DND-41 (cell line): ENCODE data around the gene TSPAN7.

Source experiments
- EZH2 ChIP-seq: IDR thresholded peaks from 3 replicates; pipeline ENCODE4 v1.6.1; 2012; ENCODE audit warnings: borderline replicate concordance, low read depth, mild to moderate bottlenecking, moderate library complexity, low read length, inconsistent platforms; ENCODE audit not compliant: severe bottlenecking
- TF ChIP-seq, protein P1 (sequence below): IDR thresholded peaks from 2 replicates; pipeline ENCODE4 v1.5.1; 2012; ENCODE audit warnings: borderline replicate concordance, low read length, moderate library complexity, mild to moderate bottlenecking; ENCODE audit not compliant: poor library complexity, severe bottlenecking; ENCODE audit errors: extremely low read depth

GRCh38 chrX:38638952-38639529, 77.7 kb downstream of the TSPAN7 start:
- TF ChIP-seq, protein P1, sequence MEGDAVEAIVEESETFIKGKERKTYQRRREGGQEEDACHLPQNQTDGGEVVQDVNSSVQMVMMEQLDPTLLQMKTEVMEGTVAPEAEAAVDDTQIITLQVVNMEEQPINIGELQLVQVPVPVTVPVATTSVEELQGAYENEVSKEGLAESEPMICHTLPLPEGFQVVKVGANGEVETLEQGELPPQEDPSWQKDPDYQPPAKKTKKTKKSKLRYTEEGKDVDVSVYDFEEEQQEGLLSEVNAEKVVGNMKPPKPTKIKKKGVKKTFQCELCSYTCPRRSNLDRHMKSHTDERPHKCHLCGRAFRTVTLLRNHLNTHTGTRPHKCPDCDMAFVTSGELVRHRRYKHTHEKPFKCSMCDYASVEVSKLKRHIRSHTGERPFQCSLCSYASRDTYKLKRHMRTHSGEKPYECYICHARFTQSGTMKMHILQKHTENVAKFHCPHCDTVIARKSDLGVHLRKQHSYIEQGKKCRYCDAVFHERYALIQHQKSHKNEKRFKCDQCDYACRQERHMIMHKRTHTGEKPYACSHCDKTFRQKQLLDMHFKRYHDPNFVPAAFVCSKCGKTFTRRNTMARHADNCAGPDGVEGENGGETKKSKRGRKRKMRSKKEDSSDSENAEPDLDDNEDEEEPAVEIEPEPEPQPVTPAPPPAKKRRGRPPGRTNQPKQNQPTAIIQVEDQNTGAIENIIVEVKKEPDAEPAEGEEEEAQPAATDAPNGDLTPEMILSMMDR, result no peak
- TF ChIP-seq EZH2, result no peak
